HepG2 (cell line): ENCODE results near the gene ENG. TPM values are rescaled to one million over a fixed set of nuclear protein-coding genes. Genes with fewer than 3 reads are reported as not detected.
A peak's percentile ranks its signal among the peaks of the same experiment; 100 is the strongest.

Experiments
- ATF4 ChIP-seq, 2 experiments: fragments of 450-650 bp in 1 of 2; sonication (generic) in 1 of 2; formaldehyde crosslinking; IDR thresholded peaks; 2 replicates each; pipeline versions ENCODE4 v1.5.0 to v1.8.0; 2020 to 2022; ENCODE audit warnings: mild to moderate bottlenecking in 1 of 2, missing genetic modification reagents in 1 of 2
- BORCS8-MEF2B ChIP-seq: sonication (generic); formaldehyde crosslinking; IDR thresholded peaks from 2 replicates; pipeline ENCODE4 v1.8.0; 2022; ENCODE audit warnings: mild to moderate bottlenecking, missing genetic modification reagents
- DR1 ChIP-seq: sonication (generic); formaldehyde crosslinking; IDR thresholded peaks from 2 replicates; pipeline ENCODE4 v1.8.0; 2021; ENCODE audit warnings: mild to moderate bottlenecking, missing genetic modification reagents, inconsistent platforms
- FLYWCH1 ChIP-seq: sonication (generic); formaldehyde crosslinking; IDR thresholded peaks from 2 replicates; pipeline ENCODE4 v1.8.1; 2023; ENCODE audit warnings: mild to moderate bottlenecking, missing genetic modification reagents
- HNF4A ChIP-seq: sonication (generic); formaldehyde crosslinking; IDR thresholded peaks from 2 replicates; pipeline ENCODE4 v1.4.0; 2020; ENCODE audit warnings: missing genetic modification reagents
- JDP2 ChIP-seq: sonication (generic); formaldehyde crosslinking; IDR thresholded peaks from 2 replicates; pipeline ENCODE4 v1.8.1; 2022; ENCODE audit warnings: missing genetic modification reagents, borderline replicate concordance
- MTERF4 ChIP-seq: sonication (generic); formaldehyde crosslinking; IDR thresholded peaks from 2 replicates; pipeline ENCODE4 v1.8.0; 2023; ENCODE audit warnings: mild to moderate bottlenecking, missing genetic modification reagents
- POLR2AphosphoS5 ChIP-seq: IDR thresholded peaks from 2 replicates; pipeline ENCODE4 v1.6.1; 2012; ENCODE audit warnings: low read depth, low read length
- RERE ChIP-seq: IDR thresholded peaks from 2 replicates; pipeline ENCODE4 v1.6.1; 2016; ENCODE audit warnings: low read depth, missing genetic modification reagents, missing compliant biosample characterization
- SMAD3 ChIP-seq: sonication (generic); formaldehyde crosslinking; IDR thresholded peaks from 2 replicates; pipeline ENCODE4 v1.4.0; 2020; ENCODE audit warnings: missing genetic modification reagents
- SRSF4 ChIP-seq: fragments of 200-400 bp; formaldehyde crosslinking; IDR thresholded peaks from one replicate; pipeline ENCODE4 v1.6.1; 2018; ENCODE audit warnings: mild to moderate bottlenecking, low read depth, low read length, moderate library complexity; ENCODE audit not compliant: poor library complexity, severe bottlenecking
- TEAD3 ChIP-seq: optimal IDR thresholded peaks from 2 replicates; pipeline ENCODE3; 2016; ENCODE audit warnings: borderline replicate concordance
- ZNF17 ChIP-seq: sonication (generic); formaldehyde crosslinking; IDR thresholded peaks from 2 replicates; pipeline ENCODE4 v1.5.0; 2020; ENCODE audit warnings: mild to moderate bottlenecking, missing genetic modification reagents
- ZNF496 ChIP-seq: sonication (generic); formaldehyde crosslinking; IDR thresholded peaks from 2 replicates; pipeline ENCODE4 v1.8.1; 2023; ENCODE audit warnings: mild to moderate bottlenecking, moderate library complexity, missing genetic modification reagents; ENCODE audit not compliant: insufficient replicate concordance
- ZNF510 ChIP-seq: sonication (generic); formaldehyde crosslinking; IDR thresholded peaks from 2 replicates; pipeline ENCODE4 v1.4.0; 2020; ENCODE audit warnings: low read depth, mild to moderate bottlenecking, missing genetic modification reagents
- ZNF609 ChIP-seq: sonication (generic); formaldehyde crosslinking; IDR thresholded peaks from 2 replicates; pipeline ENCODE4 v1.4.0; 2020; ENCODE audit warnings: mild to moderate bottlenecking, missing genetic modification reagents, borderline replicate concordance
- ZNF672 ChIP-seq: sonication (generic); formaldehyde crosslinking; IDR thresholded peaks from 2 replicates; pipeline ENCODE4 v1.8.1; 2022; ENCODE audit warnings: missing genetic modification reagents
- polyA plus RNA-seq, 8 experiments: library from polyadenylated mRNA; depleted of rRNA in 3 of 8; stranded (reverse) in 7 of 8; unstranded in 1 of 8; fragments of >200 nt; fragmentation: Illumina TruSeq in 4 of 8; extraction: Trizol in 4 of 8; gene quantifications; 2 replicates each; pipeline versions ENCODE4 v1.2.1 to v1.2.3, GENCODE V29; 2011 to 2016; ENCODE audit warnings: low read depth in 4 of 8, missing spikeins in 1 of 8, mixed read lengths in 1 of 8; ENCODE audit not compliant: insufficient read depth in 1 of 8
- total RNA-seq, 5 experiments: library from RNA; depleted of rRNA; stranded (reverse); fragments of >200 nt; fragmentation: Illumina TruSeq; extraction: Trizol; gene quantifications; 2 replicates each; pipeline ENCODE4 v1.2.3, GENCODE V29; 2016; ENCODE audit warnings: low read depth in 1 of 5

Gene ENG
- total and polyA plus RNA-seq, 2 of the 13 experiments (the other 11 are each of a cell fraction or from before 2014, with no cell fraction given) = 0.02 to 1.1 TPM

GRCh38 chr9:127828262-127829031 lies 26.0 kb downstream of the ENG start (continued):
- TF ChIP-seq MTERF4 (CRISPR knock-in tag) (0 out of 2 replicates have a peak, but pooled peaks have one; percentile 30), POLR2AphosphoS5 (peak; percentile 68; the same call in 1 of the 2 replicates), ZNF496 (CRISPR knock-in tag) (no peak), DR1 (no peak), TEAD3 (peak; percentile 66), ZNF17 (CRISPR knock-in tag) (no peak), SMAD3 (no peak), FLYWCH1 (CRISPR knock-in tag) (no peak), HNF4A (CRISPR knock-in tag) (no peak), SRSF4 (no peak), ZNF609 (CRISPR knock-in tag) (0 out of 2 replicates have a peak, but pooled peaks have one; percentile 52), ATF4 (CRISPR knock-in tag; IDR thresholded peaks at IDR 0.05) (no peak), ZNF672 (CRISPR knock-in tag) (no peak), BORCS8-MEF2B (CRISPR knock-in tag) (no peak), RERE (CRISPR knock-in tag) (no peak), ZNF510 (CRISPR knock-in tag) (no peak), JDP2 (no peak)
